ENCODE measurements around the gene RAPGEF5.

The RAPGEF5 gene

DNA sequence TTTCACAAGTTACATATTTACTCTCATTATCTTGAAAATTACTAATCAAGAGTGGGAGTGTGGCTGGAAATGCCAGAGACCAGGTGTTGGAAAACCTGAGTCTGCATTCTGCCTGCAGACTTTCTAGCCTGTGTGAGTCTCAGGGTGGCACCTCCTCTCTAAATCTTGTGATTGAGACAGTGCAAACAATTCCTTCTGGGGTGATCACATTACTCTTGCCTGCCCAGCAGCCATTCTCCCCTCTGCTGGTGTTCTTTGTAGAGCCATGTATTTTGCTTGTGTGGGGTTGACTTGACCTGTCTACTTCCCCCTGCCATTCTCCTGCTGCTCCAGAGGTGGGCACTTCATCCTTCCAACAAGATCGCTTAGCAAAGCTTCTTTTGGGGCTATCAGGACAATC lies 101.1 kb downstream of the RAPGEF5 start:
- no peak for DNase-seq

DNA sequence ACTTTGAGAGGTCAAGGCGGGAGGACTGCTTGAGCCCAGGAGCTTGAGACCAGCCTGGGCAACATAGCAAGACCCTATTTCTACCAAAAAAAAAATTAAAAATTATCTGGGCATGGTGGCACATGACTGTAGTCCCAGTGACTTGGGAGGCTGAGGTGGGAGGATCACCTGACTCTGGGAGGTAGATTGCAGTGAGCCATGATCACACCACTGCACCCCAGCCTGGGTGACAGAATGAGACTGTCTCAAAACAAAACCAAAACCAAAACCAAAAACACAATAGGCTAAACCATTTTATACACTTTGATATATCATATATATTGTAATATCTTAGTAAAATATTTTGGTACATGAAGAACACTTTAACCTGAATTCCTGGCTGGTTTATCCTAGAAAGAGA lies 101.6 kb downstream of the RAPGEF5 start:
- no peak for DNase-seq

DNA sequence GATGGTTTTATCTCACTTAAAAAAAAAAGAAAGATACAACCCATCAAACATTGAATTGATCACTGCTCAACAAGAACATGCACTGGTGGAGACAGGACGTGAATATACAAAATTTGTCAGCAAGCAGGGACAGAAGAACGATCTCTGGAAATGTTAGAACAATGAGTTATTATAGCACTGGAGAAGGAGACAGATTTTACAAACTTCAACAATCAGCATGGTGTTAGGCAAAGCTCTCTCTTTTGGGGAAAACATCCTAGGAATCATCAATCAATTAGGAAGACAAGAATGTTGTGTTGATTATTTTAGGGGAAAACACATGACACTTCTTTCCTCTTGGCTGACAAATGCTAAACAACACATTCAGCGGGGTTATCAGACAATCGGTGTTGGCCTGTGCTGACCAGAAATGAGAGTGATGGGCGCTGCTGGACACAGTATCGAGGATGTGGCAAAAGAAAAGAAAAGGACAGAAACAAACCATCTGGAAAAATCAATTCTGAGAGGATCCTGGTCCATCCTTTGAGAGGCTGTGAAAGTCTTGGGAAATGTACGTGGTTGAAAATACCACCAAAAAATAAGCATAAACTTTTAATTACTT lies 103.9 kb downstream of the RAPGEF5 start:
- no peak for DNase-seq

GRCh38 chr7:22252016-22252415 lies 104.9 kb downstream of the RAPGEF5 start:
- DNase-seq, result no peak

DNA sequence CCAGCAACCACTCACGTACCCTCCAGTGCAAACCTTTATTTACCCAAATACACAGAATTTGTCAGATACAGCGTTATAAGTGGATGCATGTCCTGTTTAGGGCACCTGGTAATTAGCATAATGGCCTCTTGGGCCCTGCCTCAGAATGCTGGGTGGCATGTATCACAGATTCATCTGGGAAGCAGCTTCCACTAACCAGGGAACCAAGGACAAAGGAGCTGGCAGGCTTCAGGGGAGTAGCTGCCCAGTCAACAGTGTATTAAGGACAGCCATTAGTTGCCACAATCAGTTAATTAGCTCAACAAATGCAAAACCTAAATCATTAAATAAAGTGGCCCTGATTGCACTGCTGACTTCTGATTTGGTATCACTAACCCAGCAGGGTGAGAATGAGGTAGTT lies 105.7 kb downstream of the RAPGEF5 start:
- DNase-seq, result peak; percentile 6

GRCh38 chr7:22250390-22250789 lies 106.6 kb downstream of the RAPGEF5 start:
- no peak for DNase-seq

GRCh38 chr7:22248111-22248809 lies 108.7 kb downstream of the RAPGEF5 start:
- no peak for DNase-seq

GRCh38 chr7:22241805-22242390 lies 115.1 kb downstream of the RAPGEF5 start:
- no peak for DNase-seq

GRCh38 chr7:22240904-22241571 lies 115.9 kb downstream of the RAPGEF5 start:
- DNase-seq, result no peak

- DNase-seq, result no peak
Observed at GRCh38 chr7:22238354-22239311, 118.3 kb downstream of the RAPGEF5 start.

GRCh38 chr7:22235134-22235533 lies 121.8 kb downstream of the RAPGEF5 start:
- no peak for DNase-seq

DNA sequence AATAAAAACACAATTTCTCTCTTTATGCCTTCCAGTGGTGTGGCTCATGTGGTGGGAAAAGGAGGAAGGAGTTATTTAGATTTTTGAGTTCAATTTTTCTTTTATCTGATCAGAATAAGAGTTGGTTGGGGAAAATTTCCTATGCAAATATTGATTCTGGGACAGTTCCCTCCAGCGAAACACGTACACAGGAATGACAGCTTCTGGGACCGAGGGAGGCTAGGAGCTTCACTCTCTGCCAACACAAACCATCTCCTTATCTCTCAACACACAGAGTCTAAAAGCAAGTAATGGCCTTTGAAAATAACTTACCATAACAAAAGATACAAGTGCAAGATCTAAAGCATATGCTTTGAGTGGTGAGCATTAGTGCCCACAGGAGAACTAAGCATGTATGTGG lies 122.7 kb downstream of the RAPGEF5 start:
- DNase-seq, result no peak

DNA sequence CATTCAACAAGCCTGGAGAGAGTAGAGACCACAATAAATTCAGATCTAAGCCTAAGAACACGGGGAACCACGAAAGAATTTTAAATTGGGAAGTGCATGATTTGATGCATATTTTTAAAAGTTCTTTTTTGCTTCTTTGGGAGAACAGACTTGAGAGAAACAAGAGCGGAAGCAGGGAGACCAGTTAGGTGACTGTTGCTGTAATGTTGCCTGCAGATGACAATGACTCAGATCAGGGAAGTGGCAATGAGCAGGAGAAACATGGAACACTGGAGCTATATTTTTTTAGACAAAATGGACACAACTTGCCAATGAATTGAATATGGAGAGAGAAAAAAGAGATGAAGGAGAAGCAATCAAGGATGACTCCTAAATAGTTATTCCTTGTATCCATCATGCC lies 125.1 kb downstream of the RAPGEF5 start:
- no peak for DNase-seq

GRCh38 chr7:22231141-22231540 lies 125.8 kb downstream of the RAPGEF5 start:
- DNase-seq, result no peak

GRCh38 chr7:22230238-22230637 lies 126.7 kb downstream of the RAPGEF5 start:
- DNase-seq, result no peak

GRCh38 chr7:22229148-22229547 lies 127.8 kb downstream of the RAPGEF5 start:
- DNase-seq, result no peak

GRCh38 chr7:22223807-22224206 lies 133.1 kb downstream of the RAPGEF5 start:
- no peak for DNase-seq

DNA sequence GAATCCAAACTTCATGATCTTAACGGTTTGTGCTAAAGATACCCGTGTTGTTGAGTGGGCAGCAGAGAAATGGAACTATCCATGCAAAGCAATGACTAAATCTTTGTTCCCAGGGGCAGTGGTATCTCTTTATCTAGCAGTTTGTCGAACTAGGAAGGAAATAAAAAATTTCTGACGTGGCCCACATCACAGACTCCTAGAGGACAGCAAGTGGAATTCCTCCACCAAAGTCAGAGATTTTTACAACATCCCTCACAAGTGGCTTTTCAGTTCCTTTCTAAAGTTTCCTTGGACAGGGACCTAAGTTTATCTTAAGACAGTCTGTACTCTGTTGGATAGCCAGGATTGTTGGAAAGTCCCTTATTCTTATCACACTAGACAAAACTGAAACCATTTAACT lies 136.0 kb downstream of the RAPGEF5 start:
- DNase-seq, result no peak

DNA sequence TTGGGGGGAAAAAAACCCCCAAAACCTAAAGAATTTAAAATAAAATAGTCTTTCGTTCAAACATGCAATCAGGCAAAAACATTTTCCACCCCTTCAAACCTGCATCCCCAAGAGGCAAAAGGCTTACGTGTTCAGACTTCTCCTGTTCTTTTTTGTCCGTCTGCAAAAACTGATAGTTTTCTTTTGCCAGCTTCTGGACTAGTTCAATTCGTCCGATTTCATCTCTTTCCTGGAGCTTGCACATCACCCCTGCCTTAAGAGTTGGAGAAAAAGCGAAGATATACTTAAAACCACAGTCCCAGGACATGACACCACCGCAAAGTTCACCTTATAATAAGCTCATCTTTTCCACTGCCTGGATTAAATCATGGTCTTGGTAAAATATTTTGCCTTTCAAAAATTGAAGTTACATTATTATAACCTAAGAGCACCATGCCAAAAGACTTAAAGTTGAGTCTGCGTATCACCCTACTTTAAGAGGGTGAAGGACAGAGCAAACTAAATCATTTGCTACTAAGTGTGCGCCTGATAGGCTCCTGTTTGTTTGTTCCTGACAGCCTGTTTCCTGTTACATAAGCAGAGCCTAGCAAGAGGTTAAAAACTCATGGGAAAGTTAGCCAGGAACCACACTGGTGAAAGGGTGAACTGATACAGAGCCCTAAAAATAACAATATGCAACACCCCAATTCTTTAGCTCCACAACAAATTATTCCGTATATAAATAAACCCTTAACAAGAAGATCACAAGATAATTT lies 137.0 kb downstream of the RAPGEF5 start:
- DNase-seq, result no peak

- no peak for DNase-seq
Observed at GRCh38 chr7:22219036-22219435, 137.9 kb downstream of the RAPGEF5 start.

DNA sequence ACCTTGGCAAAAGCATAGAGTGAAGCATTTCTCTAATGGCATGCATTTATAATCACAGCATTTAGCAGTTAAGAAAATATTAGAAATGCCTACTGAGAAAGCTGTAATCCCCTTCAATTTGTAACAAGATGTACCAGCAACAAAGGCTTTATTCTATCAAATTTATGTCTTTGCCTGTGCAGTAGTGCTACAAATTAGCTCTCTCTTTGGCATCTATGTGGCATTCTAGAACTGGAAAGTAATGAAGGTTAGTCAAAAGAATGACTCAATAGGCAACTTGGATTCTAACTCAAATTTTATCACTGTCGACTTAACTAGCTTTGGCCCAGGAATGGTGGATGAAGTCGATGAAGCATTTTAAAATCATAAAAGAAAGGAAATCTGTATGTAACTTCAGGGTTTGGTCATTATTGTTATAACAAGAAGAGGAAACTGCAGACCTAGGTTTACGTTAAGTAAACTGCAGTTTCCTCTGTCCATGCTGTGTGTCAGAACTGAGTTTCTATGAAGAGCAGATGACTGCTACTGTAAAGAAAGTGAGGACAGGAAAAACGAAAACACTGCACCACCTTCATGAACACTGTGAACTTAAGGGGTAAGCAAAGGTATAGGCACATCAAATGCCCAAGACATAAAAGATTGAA lies 140.0 kb downstream of the RAPGEF5 start:
- no peak for DNase-seq

DNA sequence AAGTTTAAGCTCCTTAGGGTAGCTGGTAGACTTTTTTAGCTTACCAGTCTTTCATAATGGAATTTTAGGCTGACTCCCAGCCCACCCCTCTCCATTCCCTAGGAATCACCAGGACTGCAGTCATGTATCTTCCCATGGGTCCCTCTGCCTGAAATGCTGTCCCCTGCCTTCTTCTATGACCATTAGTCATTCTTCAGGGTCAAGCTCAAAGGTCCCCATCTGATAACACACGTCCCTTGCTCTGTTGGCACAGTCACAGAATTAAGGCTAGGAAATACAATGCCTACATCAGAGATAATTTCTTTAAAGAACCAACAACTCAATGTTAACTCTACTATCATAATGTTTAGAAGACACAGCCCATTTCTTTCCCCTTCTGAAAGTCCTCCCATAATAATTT lies 140.6 kb downstream of the RAPGEF5 start:
- DNase-seq, result no peak

All from NCI-H748 treated with DMSO at 0.1 percent for 48 hours (cell line).